OCI-LY1 (cell line): ENCODE results near the gene SLC6A19.

Experiments used
- CTCF ChIP-seq: fragments of 200-600 bp; sonication (generic), shearing (Covaris generic); IDR thresholded peaks from 2 replicates; pipeline ENCODE4 v1.5.1; 2017; ENCODE audit warnings: mild to moderate bottlenecking, antibody characterized with exemption, low read length, moderate library complexity, mixed read lengths
- EZH2 ChIP-seq: fragments of 200-600 bp; sonication (generic), shearing (Covaris generic); IDR thresholded peaks from 2 replicates; pipeline ENCODE4 v1.8.0; 2017; ENCODE audit warnings: borderline replicate concordance, mixed run types, mild to moderate bottlenecking, antibody characterized with exemption, low read length, moderate library complexity, mixed read lengths

- no peak for TF ChIP-seq CTCF
- TF ChIP-seq EZH2 = no peak
These were observed 56.0 kb downstream of the SLC6A19 start for GRCh38 chr5:1257363-1257762.
